HG03439 (cell line): ENCODE data around the gene MAML3.
A peak's percentile ranks its signal among the peaks of the same experiment; 100 is the strongest.

ENCODE experiments used
- ATAC-seq: cut with Tn5 transposase; IDR thresholded peaks from one replicate; pipeline ENCODE4 v1.9.1; 2021; ENCODE audit warnings: mild to moderate bottlenecking, moderate library complexity; ENCODE audit not compliant: unreplicated experiment

MAML3 gene

DNA sequence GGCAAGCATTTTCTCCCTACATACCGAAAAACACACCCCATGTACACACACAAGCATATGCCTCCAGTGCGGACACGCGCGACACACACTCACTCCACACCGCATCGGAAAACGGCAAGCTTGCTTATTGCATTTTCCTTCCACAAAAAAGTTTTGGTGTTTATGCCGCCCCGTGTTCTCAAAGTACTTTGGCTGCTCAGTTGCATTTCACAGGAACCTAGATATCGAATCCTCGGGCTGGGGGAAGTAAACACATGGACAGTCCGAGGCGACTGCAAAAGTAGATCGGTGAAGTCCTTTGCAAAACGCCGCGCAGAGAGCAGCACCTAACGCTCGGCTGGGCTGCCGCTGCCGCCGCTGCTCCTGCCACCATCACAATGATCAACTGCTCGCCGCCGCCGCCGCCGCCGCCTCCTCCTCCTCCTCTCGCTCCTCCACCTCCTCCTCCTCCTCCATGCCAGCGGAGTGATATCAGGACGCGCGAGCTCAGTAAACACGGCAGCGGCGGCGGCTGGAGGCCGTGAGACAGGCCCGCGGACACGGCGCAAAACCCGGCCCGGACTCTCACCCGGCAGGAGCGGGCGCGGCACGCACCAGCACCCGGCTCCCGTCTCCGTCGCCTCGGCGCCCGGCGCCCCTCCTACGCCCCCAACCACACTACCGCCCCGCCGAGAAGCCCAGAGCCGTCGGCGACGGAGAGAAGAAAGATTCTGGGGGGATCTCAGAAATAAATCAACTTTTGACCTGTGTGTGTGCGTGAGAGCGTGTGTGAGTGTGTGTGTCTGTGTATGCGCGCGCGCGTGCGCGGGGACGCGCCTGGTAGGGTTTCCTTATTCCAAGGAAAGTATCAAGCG, at the start of gene MAML3:
Gene MAML3, minus strand, starts transcription at position 467 of the 854 bp plus-strand sequence. CDS start 857 bp downstream, outside the sequence.
- ATAC-seq: peak; percentile 75

DNA sequence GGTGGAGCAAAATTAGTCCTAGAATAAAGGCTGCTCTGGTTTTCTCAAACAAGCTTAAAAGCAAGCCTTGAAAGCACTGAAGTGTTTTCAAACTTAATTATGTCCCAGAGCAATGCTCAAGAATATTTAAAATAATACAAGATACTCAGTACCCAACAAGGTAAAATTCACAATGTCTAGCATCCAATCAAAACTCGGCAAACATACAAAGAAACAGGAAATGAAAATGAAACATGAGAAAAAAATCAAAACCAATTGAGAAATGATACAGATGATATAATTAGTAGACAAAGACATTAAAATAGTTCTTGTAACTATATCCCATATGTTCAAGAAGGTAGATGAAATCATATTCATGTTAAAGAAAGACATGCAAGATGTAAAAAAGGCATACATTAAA, 45.0 kb upstream of the MAML3 start:
- no peak for ATAC-seq

DNA sequence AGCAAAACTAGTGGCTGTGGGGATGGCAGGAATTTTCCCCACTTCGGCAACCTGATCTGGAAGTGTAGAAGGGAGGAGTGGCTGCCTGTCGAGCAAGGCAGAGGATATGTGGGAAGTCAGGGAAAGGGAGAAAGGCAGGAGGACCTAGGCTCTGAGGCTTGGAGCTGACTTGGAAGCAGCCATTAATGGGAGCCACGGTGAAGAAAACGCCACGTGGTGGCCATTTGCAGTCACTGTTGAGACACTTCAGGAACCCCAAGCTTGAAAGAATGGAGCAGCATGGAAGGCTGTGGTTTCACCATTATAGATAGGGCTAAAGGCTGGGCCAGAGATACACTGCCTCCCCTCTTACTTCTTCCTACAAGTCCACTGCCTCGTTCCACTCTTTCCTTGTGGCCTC, 41.8 kb upstream of the MAML3 start:
- ATAC-seq: no peak

DNA sequence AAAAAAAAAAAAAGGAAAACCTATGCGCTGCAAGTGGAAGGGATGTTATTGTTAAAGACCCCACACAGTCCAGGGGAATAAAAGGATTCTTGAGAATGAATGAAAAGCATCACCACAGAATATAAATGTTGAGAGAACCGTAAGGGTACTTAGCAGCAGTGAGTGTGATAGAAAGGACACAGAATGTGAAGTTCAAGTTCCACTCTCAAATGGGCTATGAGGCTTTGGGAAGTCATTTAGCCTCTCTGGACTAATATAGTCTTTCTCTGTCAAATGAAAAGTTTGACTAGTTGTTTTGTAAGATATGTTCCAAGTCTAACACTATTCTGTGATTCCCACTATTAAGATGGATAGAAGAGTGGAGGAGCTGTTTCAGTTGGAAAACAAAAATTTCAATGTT, 35.8 kb upstream of the MAML3 start:
- ATAC-seq: no peak

DNA sequence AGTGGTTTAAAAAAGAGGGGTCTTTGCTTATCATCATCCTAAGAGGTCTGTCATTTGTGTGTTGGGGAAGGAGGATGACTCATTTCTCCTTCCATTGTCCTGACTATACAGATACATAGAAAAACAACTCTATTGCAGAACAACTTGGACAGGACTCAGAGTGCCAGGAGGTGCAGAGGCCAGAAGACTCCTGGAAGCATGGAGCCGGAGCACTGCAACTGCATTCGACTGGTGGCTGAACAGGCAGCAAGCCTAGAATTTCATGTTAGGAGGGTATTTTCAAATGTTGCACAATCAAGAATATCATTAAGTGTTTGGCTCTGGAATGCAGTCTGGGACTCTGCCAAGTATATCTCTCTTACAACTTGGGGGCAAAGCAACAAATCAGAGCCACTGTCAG, 35.0 kb upstream of the MAML3 start:
- no peak for ATAC-seq

DNA sequence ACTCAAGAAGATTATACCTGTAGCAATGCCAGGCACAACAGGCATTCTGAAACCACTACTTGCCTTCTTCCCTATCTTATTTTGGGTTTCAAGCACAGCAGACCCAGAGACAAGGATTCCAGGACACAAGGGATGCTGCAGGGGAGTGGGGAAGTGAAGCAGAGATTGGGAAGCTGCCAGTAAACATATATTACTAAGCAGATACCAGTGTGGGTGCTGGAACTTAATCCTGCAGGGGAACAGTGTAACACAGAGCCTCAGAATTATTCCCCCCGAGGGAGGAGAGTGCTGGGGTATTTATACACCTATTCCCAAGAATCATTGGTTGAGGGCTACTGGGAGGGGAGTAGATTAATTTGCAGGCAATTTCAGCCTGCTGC, 33.3 kb upstream of the MAML3 start:
- no peak for ATAC-seq

DNA sequence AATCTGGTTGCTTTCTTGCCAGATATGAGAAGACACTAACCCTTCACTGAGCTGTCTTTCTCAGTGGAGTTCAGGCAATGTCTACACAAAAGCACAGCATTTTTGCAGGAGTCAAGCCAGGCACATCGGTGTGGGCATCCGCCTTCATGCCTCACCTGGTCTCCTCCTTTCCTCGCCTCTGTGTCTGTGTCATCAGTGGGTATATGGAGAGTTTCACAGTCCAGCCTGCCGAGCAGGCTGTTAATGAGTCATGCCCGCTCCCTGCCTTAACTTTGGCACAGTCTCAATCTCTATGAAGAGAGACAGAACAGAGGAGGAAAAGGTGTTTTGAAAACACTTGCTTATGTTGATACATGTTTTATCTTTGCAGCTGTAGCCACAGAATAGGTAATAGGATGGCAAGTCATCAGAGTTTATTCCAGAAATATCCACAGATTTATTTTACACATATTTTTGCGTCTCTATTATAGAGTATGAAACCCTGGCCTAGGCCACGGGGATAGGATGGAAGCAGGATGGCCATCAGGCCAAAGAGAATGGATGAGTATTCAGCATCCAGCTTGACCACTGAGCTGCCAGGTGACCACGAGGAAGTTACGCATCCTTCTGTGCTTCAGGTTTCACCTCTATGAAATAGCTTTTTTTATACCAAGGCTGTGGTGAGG, 32.8 kb upstream of the MAML3 start:
- no peak for ATAC-seq

DNA sequence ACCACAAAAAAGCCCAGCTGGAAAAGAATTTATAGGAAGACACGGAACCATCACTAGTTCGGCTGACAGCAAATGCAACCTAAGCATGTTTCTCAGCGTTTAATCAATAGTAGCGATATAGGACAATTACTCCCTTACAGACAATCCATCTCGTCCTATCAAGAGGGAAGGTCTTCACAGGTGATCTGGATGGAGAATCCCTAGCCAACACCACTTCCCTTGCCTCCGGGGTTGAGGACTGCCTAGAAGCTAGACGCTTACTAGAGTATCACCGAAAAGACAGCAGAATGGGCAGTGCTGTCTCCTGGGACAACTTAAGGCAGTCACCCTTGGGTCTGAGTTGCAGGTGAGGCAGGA, 32.1 kb upstream of the MAML3 start:
- ATAC-seq: no peak

DNA sequence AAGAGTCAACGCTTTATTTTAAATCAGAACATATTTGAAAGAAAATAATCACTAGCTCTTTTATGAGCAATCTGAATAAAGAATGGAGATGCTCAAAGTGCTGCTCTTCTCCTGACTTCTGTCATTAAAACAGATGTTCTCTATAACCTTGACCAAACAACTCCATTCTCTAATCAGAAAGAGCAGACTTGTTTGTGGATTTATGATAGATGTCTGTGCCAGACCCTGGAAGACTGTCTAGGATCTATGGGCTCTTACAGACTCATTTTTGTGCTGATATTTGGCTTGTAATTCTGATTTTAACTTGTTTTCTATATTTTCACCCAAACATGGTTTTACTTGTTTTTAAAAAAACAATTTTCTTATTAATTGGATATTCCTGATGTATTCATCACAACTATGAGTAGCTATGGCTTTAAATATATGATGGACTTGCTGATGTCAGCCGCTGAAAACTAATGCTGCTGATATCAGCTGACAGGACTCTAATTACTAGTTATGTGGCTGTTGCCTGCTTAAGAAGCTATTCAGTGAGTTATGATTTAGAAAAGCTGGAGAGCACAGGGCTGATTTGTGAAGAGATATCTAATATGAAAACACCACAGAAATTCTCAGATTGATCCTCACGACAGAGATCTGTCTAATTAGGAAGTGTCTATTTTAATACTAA, 31.6 kb upstream of the MAML3 start:
- ATAC-seq: no peak

DNA sequence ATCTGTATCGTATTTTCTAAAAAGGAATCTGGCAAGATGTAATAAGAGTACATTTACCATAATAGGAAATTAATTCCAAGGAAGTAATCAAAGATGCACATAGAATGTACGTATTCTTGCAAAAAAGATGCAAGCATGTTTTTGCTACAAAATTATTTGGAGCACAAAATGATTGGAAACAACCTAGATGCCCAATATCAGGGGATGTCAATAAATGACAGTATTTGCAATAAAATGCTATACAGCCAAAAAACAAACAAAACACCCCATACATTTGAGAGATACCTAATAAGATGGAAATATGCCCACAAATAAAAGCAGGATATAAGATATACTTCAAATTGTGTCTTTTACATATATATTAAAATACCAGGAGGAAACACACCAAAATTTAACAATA, 29.3 kb upstream of the MAML3 start:
- ATAC-seq: no peak

DNA sequence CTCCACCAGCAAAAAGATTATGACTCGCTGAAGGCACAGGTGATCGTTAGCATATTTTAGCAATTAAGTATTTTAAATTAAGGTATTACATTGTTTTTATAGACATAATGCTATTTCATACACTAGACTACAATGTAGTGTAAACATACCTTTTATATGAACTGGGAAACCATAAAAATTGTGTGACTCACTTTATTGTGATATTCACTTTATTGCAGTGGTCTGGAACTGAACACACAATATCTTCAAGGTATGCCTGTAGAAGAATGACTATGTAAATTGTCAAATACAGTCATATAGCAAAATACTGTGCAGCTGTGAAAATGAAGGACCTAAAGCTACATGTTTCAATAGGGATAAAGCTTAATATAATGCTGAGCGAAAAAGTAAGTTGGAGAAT, 26.6 kb upstream of the MAML3 start:
- ATAC-seq: no peak

DNA sequence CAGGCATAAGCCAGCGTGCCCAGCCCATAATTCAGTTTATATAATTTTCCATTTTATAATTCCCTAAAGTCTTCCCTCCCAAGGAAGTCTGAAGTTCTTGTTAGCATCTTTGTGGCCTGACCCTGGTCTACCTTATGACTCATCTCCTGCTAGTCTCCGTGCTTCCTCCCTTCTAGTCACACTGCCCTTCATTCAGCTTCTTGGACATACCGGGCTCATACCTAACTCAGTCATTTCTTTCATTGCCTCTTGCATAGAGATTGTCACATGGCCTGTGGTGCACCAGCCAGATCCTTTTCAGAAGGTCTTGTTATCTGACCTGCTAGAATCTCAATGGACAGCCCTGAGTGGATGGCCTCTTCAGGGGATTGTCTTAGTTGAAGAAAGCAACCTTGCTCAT, 22.8 kb upstream of the MAML3 start:
- ATAC-seq: no peak

DNA sequence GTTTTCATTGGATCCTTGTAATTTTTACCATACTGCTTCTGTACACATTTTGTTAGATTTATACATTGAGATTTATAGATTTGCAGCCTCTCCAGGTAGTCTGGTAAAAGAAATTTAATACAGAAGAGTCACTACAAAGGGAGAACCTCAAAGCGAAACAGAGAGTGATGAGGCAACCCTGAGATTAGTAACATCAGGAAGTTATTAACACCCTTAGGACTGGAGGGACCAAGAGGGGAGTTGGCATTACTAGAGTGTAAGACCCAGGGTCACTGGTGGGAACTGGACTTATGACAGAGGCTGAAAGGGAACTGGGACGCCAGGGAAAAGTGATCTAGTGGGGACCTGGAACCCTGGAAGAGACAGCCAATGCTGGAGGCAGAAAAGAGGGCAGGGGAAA, 20.6 kb upstream of the MAML3 start:
- no peak for ATAC-seq

DNA sequence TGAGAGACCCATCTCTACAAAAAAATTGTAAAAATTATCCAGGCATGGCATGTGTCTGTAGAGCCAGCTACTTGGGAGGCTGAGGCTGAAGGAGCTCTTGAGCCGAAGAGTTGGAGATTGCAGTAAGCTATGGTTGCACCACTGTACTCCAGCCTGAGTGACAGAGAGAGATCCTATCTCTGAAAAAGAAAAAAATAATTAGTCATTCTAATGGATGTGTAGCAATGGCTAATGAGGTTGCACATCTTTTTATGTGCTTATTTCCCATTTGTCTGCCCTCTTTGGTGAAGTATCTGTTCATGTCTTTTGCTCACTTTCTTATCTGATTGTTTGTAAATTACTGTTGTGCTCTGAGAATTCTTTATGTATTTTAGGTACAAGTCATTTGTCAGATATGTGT, 19.0 kb upstream of the MAML3 start:
- no peak for ATAC-seq

DNA sequence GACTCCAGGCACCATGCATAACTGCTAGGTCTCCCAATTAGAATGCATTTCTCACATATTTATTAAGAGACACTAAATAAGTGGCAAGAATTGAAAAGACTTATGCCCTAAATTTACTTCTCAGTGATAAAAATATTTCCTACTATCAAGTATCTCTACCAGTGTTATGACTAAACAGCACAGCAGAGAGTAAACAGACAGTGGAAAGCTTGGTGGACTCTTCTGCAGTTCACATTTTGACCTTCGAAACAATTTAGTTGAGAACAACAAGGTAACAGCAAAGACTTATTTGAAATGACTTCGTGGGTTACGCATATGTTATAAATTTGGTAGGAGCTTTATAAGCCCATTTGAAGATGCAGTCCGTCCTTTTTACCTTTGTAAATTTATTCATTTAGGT, 16.3 kb upstream of the MAML3 start:
- ATAC-seq: no peak

DNA sequence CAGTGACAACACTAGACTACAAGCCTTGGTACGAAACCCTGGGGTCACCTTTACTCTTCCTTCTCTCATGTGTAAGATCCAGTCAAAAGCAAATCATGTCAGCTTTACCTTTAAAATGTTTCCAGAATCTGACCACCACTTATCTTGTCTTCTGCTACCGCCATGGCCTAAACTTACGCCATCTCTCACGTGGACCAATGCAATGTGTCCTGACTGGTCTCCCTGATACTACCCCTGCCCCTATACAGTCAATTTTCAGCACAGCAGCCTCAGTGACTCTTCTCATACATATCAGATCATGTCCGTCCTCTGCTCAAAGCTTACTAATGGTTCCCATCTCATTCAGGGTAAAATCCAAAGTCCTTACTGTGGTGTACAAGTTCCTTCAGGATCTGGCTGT, 15.0 kb upstream of the MAML3 start:
- no peak for ATAC-seq

DNA sequence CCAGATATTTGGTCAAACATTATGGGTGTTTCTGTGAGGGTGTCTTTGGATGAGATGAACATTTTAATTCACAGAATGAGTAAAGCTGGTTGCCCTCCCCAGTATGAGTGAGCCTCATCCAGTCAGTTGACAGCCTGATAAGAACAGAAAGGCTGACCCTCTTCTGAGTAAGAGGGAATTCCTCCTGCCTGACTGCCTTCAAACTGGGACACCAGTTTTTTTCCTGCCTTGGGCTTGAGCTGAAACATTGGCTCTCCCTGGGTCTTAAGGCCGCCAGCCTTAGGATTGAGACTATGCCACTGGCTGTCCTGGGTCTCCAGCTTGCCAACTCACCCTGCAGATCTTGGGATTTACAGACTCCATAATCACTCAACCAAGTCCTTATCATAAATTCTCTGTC, 14.5 kb upstream of the MAML3 start:
- no peak for ATAC-seq

DNA sequence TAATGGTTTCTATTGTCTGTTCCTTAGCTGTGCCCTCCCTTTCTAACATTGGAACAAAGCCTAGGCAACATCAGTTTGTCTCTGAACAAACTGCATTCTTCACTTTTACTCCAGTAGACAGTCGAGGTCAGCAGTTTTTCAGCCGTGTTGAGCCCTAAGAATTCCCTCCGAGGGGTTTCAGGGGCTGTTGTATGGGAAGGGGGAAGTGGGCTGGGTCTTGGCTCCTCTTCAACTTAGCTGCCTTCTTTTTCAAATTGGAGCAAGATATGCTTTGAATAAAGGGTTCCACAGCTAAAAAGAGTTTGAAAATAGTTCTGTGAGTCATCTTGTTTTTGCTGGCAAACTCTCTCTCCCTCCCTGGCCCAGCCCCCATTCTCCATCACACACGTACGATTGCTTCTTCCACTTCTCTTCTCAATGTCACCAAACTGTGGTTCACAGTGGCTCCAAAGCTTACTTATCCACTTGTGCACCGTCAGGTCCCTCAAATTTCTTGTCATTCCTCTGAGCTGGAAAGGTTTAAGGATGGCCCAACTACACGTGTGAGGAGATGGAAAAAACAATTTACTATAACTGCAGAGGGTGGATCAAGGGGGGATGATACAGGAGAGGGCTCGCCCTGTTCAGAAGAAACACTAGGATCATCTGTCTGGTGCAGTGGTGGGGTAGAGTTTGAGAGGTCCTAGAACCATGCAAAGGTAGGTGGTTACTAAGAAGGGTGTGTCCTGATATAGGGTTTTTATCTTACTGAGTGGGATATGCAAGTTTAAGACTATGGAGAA, 9.2 kb upstream of the MAML3 start:
- ATAC-seq: no peak

DNA sequence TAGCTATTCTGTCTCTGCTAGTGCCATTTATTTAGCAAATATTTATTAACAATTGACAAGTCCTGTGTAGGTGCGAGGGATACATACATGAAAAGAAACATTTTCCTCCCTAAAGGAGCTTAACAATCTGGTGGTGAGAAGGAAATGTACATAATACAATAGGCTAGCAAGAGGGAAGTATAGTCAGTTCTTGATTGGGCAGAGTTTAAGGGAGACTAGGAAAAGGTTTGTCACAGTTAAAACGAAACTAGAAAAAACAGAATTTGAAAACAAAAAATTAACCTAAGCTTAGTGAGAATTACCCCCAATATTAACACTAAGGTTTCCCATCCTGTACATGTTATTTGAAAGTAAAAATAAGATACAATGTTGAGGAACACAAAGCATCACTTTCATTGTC, 8.6 kb upstream of the MAML3 start:
- ATAC-seq: no peak

DNA sequence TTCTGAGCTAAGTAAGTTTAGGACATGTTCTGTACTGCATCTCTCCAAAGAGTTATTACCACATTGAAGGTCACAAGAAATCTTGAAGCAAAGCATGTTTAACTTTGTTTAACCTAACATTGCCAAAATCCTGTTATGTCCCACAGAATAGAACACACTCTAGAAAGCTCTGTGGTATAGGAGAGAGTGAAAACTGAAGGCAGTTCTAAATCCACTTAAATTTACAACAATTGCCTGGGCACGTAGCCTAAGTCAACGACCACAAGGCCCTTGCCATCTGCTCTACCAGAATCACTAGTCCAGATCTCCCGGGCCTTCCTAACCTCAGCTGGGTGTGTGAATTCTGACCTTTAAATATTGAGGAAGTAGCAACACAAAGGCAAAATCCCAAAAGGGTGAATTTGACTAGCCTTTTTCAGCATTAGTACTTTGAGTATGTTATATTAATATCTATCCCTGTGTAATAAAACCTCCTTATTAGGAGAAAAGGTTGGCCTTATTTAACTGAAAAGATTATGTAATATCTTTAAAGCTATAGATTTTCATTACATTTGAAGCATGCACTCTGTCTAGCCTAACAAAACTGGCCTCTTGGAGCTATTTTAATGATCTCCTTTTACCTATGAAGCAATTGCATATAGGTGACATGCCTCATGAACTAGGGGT, 4.5 kb upstream of the MAML3 start:
- ATAC-seq: no peak

DNA sequence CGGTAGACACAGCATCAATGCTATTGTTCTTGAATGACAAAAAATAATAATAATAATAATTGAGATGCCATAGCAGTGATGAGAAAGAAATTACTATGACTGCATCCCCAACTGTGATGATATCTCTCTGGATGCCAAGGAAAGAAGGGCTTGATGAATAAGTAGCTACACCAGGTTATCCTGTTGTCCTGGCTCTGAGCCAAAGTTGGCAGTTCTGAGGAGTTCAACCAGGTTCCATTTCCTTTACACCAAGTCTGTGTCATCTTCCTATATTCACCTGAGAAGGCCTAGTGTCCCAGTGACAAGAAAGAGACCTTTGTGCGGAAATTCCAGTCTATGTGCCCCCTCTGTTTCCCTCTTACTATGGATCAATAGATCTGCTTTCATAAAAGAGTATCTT, 3.4 kb upstream of the MAML3 start:
- ATAC-seq: no peak
